ENCODE results near the gene SCP2.
"Not testable (repeated sequence)": the region's sequence is repeated elsewhere in the genome, so short reads cannot be mapped to it uniquely, and the experiment has no call there.

DNA sequence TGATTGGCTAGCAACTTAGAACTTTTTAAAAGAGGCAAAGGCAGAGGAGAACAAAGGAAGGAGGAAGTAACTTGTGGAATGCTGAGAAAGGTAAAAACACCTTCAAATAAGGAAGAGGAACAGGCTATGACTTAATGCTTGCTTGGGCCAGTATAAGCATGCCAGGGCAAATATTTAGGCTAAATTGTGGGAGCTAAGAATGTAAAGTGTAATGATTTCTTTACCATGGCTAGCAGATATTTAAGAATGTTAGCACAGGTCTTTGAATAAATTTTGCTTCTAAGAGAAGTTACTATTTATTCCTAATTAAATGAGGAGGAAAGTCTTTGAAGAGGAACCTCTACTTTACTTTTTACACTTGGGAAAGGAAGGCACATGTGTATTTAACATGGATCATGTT lies 22.5 kb downstream of the SCP2 start:
- not testable (repeated sequence) for TF ChIP-seq FOXK2 (IDR thresholded peaks at IDR 0.05); BHLHE40 (IDR thresholded peaks at IDR 0.05; ENCODE audit: borderline replicate concordance); SUZ12 (IDR thresholded peaks at IDR 0.05); ELF4 (IDR thresholded peaks at IDR 0.05); FOXM1 (IDR thresholded peaks at IDR 0.05; ENCODE audit: borderline replicate concordance); ZNF384 (IDR thresholded peaks at IDR 0.05); HDGF (IDR thresholded peaks at IDR 0.05; ENCODE audit: borderline replicate concordance); SP1 (IDR thresholded peaks at IDR 0.05); TARDBP (IDR thresholded peaks at IDR 0.05); ARNT (IDR thresholded peaks at IDR 0.05)

Measured in HEK293T (cell line).